Mesothelial cell of epicardium (in vitro differentiated cells): ENCODE measurements around the gene ERGIC1. TPM values are rescaled to one million over a fixed set of nuclear protein-coding genes. Genes with fewer than 3 reads are reported as not detected.

ENCODE experiments used
- DNase-seq, 2 experiments: peaks; one replicate each; pipeline ENCODE4 v3.0.0; 2021; ENCODE audit warnings: low spot score in 2 of 2; ENCODE audit not compliant: unreplicated experiment in 2 of 2
- H3K27ac Mint-ChIP-seq: 2 replicates; pipeline ENCODE4 v1.8.0; 2021; ENCODE audit warnings: mixed read lengths
- H3K27me3 Mint-ChIP-seq: 2 replicates; pipeline ENCODE4 v1.8.0; 2021; ENCODE audit warnings: low read depth, mixed read lengths
- H3K36me3 Mint-ChIP-seq: 2 replicates; pipeline ENCODE4 v1.8.0; 2021; ENCODE audit warnings: mixed read lengths
- H3K4me1 Mint-ChIP-seq: 2 replicates; pipeline ENCODE4 v1.8.0; 2021; ENCODE audit warnings: mixed read lengths
- H3K4me3 Mint-ChIP-seq: 2 replicates; pipeline ENCODE4 v1.8.0; 2021; ENCODE audit warnings: mild to moderate bottlenecking, moderate library complexity, mixed read lengths
- H3K9me3 Mint-ChIP-seq: 2 replicates; pipeline ENCODE4 v1.8.0; 2021; ENCODE audit warnings: mixed read lengths
- CTCF ChIP-seq: fragments of 200-600 bp; sonication (generic); IDR thresholded peaks from one replicate; pipeline ENCODE4 v1.5.0; 2021; ENCODE audit warnings: antibody characterized with exemption; ENCODE audit not compliant: unreplicated experiment
- total RNA-seq: library from RNA; stranded (reverse); gene quantifications from 3 replicates; pipeline ENCODE4 v1.2.1, GENCODE V29; 2021

The ERGIC1 gene
- total RNA-seq, 1 donor from 2014 or later, result 107 TPM

DNA sequence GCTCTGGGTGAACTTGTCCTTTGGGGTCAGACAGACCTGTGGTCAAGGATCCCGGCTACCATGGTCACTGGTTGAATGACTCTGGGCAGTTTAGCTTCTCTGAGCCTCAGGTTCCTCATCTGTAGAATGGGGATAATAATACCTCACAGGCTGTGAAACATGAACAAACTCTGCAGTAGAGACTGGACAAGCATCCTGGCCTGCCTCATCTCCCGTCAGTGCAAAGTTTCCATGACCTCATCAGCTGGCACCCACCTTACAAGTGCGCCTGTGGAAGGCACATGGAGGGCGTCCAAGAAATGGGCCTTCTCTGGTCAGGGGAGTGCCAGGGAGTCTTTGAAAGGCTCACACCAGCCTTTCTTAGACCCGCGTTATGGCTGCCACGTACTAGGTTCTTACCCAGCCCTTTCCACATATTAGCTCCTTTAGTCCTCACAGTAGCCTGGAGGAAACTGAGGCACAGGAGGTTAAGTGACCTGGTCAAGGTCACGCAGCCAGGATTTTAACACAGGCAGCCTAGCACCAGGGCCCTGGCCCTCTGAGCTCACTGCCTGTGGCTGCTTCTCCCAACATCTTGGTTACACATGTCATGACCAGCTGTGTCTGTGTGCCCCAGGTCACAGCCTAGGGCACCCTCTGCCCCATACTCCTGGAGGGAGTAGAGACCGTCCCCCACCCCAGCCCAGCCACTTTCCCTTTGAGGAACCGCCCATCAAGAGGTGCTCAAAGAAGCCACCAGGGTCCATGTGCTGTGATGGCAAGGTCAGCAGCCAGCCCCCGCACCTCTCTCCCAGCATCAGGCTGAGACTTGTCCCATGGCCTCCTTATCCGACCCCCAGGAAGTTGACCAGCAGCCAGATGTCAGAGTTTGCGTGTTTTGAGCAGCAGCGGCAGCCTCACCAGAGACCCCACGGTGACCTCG lies 85.7 kb downstream of the ERGIC1 start:
- H3K36me3 Mint-ChIP-seq, result peaks cover 23% of the 10 kb centered on the region
- DNase-seq, result no peak
- H3K27me3 Mint-ChIP-seq, result no peaks in the 10 kb centered on the region
- no peak for TF ChIP-seq CTCF
- H3K4me1 Mint-ChIP-seq, result peaks cover 17% of the 10 kb centered on the region
- no peaks in the 10 kb centered on the region for H3K9me3 Mint-ChIP-seq
- H3K4me3 Mint-ChIP-seq, result no peak overlapping the region
- peak overlapping the region; percentile 83 for H3K27ac Mint-ChIP-seq

GRCh38 chr5:172920447-172920849 lies 86.4 kb downstream of the ERGIC1 start:
- DNase-seq, result no peak
- H3K9me3 Mint-ChIP-seq, result no peaks in the 10 kb centered on the region
- no peaks in the 10 kb centered on the region for H3K27me3 Mint-ChIP-seq
- peak overlapping the region; percentile 83 for H3K27ac Mint-ChIP-seq
- H3K36me3 Mint-ChIP-seq, result peaks cover 24% of the 10 kb centered on the region
- peaks cover 17% of the 10 kb centered on the region for H3K4me1 Mint-ChIP-seq
- no peak overlapping the region for H3K4me3 Mint-ChIP-seq
- TF ChIP-seq CTCF, result no peak

GRCh38 chr5:172920995-172921394 lies 86.9 kb downstream of the ERGIC1 start:
- peak overlapping the region; percentile 83 for H3K27ac Mint-ChIP-seq
- no peak for TF ChIP-seq CTCF
- H3K9me3 Mint-ChIP-seq, result no peaks in the 10 kb centered on the region
- H3K27me3 Mint-ChIP-seq, result no peaks in the 10 kb centered on the region
- H3K36me3 Mint-ChIP-seq, result peaks cover 21% of the 10 kb centered on the region
- DNase-seq, result no peak
- H3K4me3 Mint-ChIP-seq, result no peak overlapping the region
- peaks cover 17% of the 10 kb centered on the region for H3K4me1 Mint-ChIP-seq

- no peak for TF ChIP-seq CTCF
- H3K4me3 Mint-ChIP-seq, result no peak overlapping the region
- peaks cover 22% of the 10 kb centered on the region for H3K36me3 Mint-ChIP-seq
- no peaks in the 10 kb centered on the region for H3K9me3 Mint-ChIP-seq
- no peaks in the 10 kb centered on the region for H3K27me3 Mint-ChIP-seq
- H3K27ac Mint-ChIP-seq, result no peak overlapping the region
- DNase-seq, result no peak
- H3K4me1 Mint-ChIP-seq, result peaks cover 17% of the 10 kb centered on the region
Measured at GRCh38 chr5:172921906-172922305, 87.9 kb downstream of the ERGIC1 start.

GRCh38 chr5:172923539-172923938 lies 89.5 kb downstream of the ERGIC1 start:
- Mint-ChIP-seq H3K4me1 (peaks cover 13% of the 10 kb centered on the region), H3K4me3 (no peak overlapping the region), H3K27me3 (no peaks in the 10 kb centered on the region), H3K9me3 (no peaks in the 10 kb centered on the region), H3K36me3 (peaks cover 21% of the 10 kb centered on the region), H3K27ac (no peak overlapping the region)
- no peak for TF ChIP-seq CTCF
- DNase-seq, result no peak
